HG03571 (cell line): Measurements from ENCODE around the gene CNOT6L.
"Not testable (repeated sequence)": the region's sequence is repeated elsewhere in the genome, so short reads cannot be mapped to it uniquely, and the experiment has no call there.

Experiments
- ATAC-seq: cut with Tn5 transposase; IDR thresholded peaks from one replicate; pipeline ENCODE4 v1.9.1; 2021; ENCODE audit not compliant: unreplicated experiment

Gene CNOT6L

GRCh38 chr4:77782102-77782835 is 36.9 kb downstream of the CNOT6L start:
- ATAC-seq = no peak

- ATAC-seq = not testable (repeated sequence)
These were observed 38.4 kb downstream of the CNOT6L start for GRCh38 chr4:77780762-77781161.

- ATAC-seq = no peak
These were observed 41.9 kb downstream of the CNOT6L start for GRCh38 chr4:77777135-77777807.

- no peak for ATAC-seq
These were observed 42.7 kb downstream of the CNOT6L start for GRCh38 chr4:77776182-77777134.

- ATAC-seq = no peak
These were observed 46.1 kb downstream of the CNOT6L start for GRCh38 chr4:77773101-77773500.

- ATAC-seq = no peak
These were observed 47.6 kb downstream of the CNOT6L start for GRCh38 chr4:77771566-77771965.

GRCh38 chr4:77765720-77766119 is 53.4 kb downstream of the CNOT6L start:
- no peak for ATAC-seq

GRCh38 chr4:77762531-77762930 is 56.6 kb downstream of the CNOT6L start:
- ATAC-seq = no peak

GRCh38 chr4:77761595-77761994 is 57.6 kb downstream of the CNOT6L start:
- no peak for ATAC-seq

- no peak for ATAC-seq
These were observed 60.4 kb downstream of the CNOT6L start for GRCh38 chr4:77758804-77759203.

- ATAC-seq = no peak
These were observed 67.4 kb downstream of the CNOT6L start for GRCh38 chr4:77751764-77752163.

GRCh38 chr4:77745792-77746191 is 73.4 kb downstream of the CNOT6L start:
- ATAC-seq = no peak

- ATAC-seq = no peak
These were observed 77.1 kb downstream of the CNOT6L start for GRCh38 chr4:77742054-77742453.

- no peak for ATAC-seq
These were observed 78.7 kb downstream of the CNOT6L start for GRCh38 chr4:77740480-77740879.

GRCh38 chr4:77734928-77735327 is 84.2 kb downstream of the CNOT6L start:
- peak; percentile 79 for ATAC-seq

- ATAC-seq = no peak
These were observed 87.5 kb downstream of the CNOT6L start for GRCh38 chr4:77731656-77732055.

- ATAC-seq = no peak
These were observed 90.7 kb downstream of the CNOT6L start for GRCh38 chr4:77728420-77728819.

- no peak for ATAC-seq
These were observed 98.1 kb downstream of the CNOT6L start for GRCh38 chr4:77721073-77721472.

GRCh38 chr4:77718500-77718899 is 100.7 kb downstream of the CNOT6L start:
- not testable (repeated sequence) for ATAC-seq

GRCh38 chr4:77715414-77716290 is 103.5 kb downstream of the CNOT6L start:
- no peak for ATAC-seq
